ENCODE results near the gene PCYT2.

DNA sequence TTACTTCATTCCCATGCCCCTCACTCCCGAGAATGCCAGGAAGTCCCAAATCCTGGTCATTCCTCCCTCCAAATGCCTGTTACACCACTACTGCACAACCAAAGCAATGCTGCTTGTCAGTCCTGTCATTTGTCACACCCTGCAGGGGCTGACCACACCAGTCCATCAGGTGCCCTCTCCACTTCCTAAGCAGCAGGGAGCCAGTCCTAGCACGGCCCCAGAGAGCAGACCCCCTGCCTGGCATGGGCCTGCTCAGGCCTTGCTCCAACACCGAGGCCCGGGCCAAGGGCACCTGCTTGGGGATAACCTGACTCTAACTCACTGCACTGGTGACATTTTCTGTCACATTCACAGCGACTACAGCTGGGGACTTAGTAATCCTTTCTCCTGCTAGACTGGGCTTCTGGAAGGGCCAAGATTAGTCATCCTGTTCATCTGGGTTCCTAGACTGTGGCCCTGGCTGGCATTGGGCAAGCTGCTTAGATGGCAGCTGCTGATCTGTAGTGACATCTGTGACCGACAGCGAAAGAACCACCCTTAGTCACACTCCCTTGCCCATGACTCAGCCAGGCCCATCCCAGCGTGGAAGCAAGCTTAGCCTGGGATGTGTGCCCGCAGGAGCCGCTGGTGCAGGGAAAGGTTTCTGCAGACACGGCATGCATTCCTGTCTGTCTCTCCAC is 25.2 kb downstream of the PCYT2 start:
- TF ChIP-seq POLR2A (IDR thresholded peaks at IDR 0.05), result no peak
- TF ChIP-seq, protein P1, sequence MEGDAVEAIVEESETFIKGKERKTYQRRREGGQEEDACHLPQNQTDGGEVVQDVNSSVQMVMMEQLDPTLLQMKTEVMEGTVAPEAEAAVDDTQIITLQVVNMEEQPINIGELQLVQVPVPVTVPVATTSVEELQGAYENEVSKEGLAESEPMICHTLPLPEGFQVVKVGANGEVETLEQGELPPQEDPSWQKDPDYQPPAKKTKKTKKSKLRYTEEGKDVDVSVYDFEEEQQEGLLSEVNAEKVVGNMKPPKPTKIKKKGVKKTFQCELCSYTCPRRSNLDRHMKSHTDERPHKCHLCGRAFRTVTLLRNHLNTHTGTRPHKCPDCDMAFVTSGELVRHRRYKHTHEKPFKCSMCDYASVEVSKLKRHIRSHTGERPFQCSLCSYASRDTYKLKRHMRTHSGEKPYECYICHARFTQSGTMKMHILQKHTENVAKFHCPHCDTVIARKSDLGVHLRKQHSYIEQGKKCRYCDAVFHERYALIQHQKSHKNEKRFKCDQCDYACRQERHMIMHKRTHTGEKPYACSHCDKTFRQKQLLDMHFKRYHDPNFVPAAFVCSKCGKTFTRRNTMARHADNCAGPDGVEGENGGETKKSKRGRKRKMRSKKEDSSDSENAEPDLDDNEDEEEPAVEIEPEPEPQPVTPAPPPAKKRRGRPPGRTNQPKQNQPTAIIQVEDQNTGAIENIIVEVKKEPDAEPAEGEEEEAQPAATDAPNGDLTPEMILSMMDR (IDR thresholded peaks at IDR 0.05), result no peak
- TF ChIP-seq POLR2AphosphoS5 (IDR thresholded peaks at IDR 0.05), result no peak
